ENCODE measurements around the gene SPATA13. TPM values are rescaled to one million over a fixed set of nuclear protein-coding genes. Genes with fewer than 3 reads are reported as not detected.
A peak's percentile ranks its signal among the peaks of the same experiment; 100 is the strongest.

Gene SPATA13
- total and polyA plus RNA-seq, 4 donors = 29.7 to 41.3 (median 31.8) TPM

GRCh38 chr13:24124789-24125476 lies 35.6 kb upstream of the SPATA13 start:
- WGBS (ENCODE audit: insufficient coverage) = 59% methylated on average over 7 of the region's 9 CpGs
- Histone ChIP-seq H3K4me3 (ENCODE audit: low read depth, low read length) (no peak overlapping the region), H3K4me1 (ENCODE audit: control insufficient read depth, insufficient read depth, low read length) (peaks cover 9% of the 10 kb centered on the region), H3K27ac (ENCODE audit: low read depth, low read length) (no peak overlapping the region), H3K9me3 (ENCODE audit: control insufficient read depth, insufficient read depth, low read length) (no peaks in the 10 kb centered on the region), H3K36me3 (ENCODE audit: control insufficient read depth, insufficient read depth, low read length) (no peaks in the 10 kb centered on the region), H3K27me3 (ENCODE audit: control insufficient read depth, insufficient read depth, low read length) (no peaks in the 10 kb centered on the region)
- no peak for DNase-seq (ENCODE audit: low read depth in 4 of 6, low spot score in 6 of 6)

- Histone ChIP-seq H3K4me3 (ENCODE audit: low read depth, low read length) (no peak overlapping the region), H3K27me3 (ENCODE audit: control insufficient read depth, insufficient read depth, low read length) (no peaks in the 10 kb centered on the region), H3K4me1 (ENCODE audit: control insufficient read depth, insufficient read depth, low read length) (peaks cover 6% of the 10 kb centered on the region), H3K36me3 (ENCODE audit: control insufficient read depth, insufficient read depth, low read length) (no peaks in the 10 kb centered on the region), H3K27ac (ENCODE audit: low read depth, low read length) (no peak overlapping the region), H3K9me3 (ENCODE audit: control insufficient read depth, insufficient read depth, low read length) (no peaks in the 10 kb centered on the region)
- DNase-seq (ENCODE audit: low read depth in 4 of 6, low spot score in 6 of 6) = no peak
- no CpG with 5 or more reads among the region's 2 CpGs for WGBS (ENCODE audit: insufficient coverage)
These were observed 33.3 kb upstream of the SPATA13 start for GRCh38 chr13:24127116-24127631.

GRCh38 chr13:24128112-24128511 lies 32.4 kb upstream of the SPATA13 start:
- peaks cover 6% of the 10 kb centered on the region for H3K4me1 ChIP-seq (ENCODE audit: control insufficient read depth, insufficient read depth, low read length)
- H3K27ac ChIP-seq (ENCODE audit: low read depth, low read length) = no peak overlapping the region
- no peak overlapping the region for H3K4me3 ChIP-seq (ENCODE audit: low read depth, low read length)
- 91% methylated on average over 4 of the region's 5 CpGs for WGBS (ENCODE audit: insufficient coverage)
- H3K36me3 ChIP-seq (ENCODE audit: control insufficient read depth, insufficient read depth, low read length) = no peaks in the 10 kb centered on the region
- no peaks in the 10 kb centered on the region for H3K9me3 ChIP-seq (ENCODE audit: control insufficient read depth, insufficient read depth, low read length)
- DNase-seq (ENCODE audit: low read depth in 4 of 6, low spot score in 6 of 6) = no peak
- H3K27me3 ChIP-seq (ENCODE audit: control insufficient read depth, insufficient read depth, low read length) = no peaks in the 10 kb centered on the region

DNA sequence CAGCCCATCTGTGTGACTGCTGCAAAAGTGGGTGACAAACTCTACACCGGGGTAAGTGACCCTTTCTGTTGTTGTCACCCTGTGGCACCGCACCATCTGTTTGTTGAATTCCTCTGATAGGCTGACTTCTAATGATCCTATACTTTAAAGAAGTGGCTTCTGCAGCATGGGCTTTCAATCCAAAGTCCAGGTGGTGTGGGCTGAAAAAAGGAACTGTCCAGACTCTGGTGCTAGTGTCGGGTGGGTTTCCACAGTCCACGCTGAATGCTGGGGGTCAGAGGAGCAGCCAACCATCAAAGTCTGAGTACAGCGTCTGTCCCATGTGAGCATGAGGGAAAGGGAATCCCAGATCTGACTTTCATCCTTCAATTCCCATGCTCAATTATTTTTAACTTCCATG lies 31.6 kb upstream of the SPATA13 start:
- Histone ChIP-seq H3K9me3 (ENCODE audit: control insufficient read depth, insufficient read depth, low read length) (no peaks in the 10 kb centered on the region), H3K36me3 (ENCODE audit: control insufficient read depth, insufficient read depth, low read length) (no peaks in the 10 kb centered on the region), H3K4me1 (ENCODE audit: control insufficient read depth, insufficient read depth, low read length) (peaks cover 6% of the 10 kb centered on the region), H3K27me3 (ENCODE audit: control insufficient read depth, insufficient read depth, low read length) (no peaks in the 10 kb centered on the region), H3K27ac (ENCODE audit: low read depth, low read length) (no peak overlapping the region), H3K4me3 (ENCODE audit: low read depth, low read length) (no peak overlapping the region)
- WGBS (ENCODE audit: insufficient coverage) = 83% methylated on average over 4 of the region's 5 CpGs
- DNase-seq (ENCODE audit: low read depth in 4 of 6, low spot score in 6 of 6) = no peak

DNA sequence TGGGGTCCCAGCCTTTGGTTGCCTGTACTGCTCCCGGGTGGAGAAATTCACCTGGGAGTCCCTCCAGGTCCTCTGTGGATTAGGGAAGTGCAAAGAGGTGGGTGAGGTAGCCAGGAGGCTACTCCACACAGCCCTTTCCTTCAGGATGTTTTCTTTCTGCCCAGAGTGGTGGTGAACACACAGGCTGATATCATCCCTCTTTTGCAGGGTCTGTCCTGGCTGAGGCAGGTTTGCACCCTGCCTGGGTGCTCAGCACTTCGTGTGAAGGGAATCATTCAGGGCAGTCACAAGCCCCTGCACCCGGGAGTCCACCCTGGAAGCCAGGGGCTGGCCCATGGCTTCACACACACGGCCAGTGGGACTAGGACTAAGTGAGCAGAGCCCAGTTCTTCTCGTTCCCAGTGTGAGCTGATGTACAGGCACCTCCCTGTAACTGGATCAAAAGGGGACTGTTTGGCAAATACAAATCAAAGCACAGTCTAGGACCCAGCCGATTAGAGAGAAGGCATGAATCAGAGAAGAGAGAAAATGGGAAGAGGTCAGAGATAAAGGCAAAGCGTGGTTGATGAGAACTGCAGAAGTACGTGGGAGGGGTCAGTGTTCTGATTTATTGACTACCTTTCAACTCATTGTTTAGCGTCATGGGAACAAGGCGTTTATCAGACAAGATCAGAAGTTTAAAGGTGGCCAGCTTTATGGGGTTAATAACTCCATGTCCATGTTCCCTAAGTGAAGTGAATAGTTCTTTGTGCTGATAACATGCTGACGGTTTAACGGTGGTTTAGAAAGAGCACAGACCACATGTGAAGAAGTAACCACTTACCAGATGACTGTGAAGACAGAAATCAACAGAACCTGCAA lies 30.4 kb upstream of the SPATA13 start:
- peaks cover 9% of the 10 kb centered on the region for H3K4me1 ChIP-seq (ENCODE audit: control insufficient read depth, insufficient read depth, low read length)
- WGBS (ENCODE audit: insufficient coverage) = 19% methylated on average over 7 of the region's 12 CpGs
- no peaks in the 10 kb centered on the region for H3K36me3 ChIP-seq (ENCODE audit: control insufficient read depth, insufficient read depth, low read length)
- H3K27me3 ChIP-seq (ENCODE audit: control insufficient read depth, insufficient read depth, low read length) = no peaks in the 10 kb centered on the region
- H3K4me3 ChIP-seq (ENCODE audit: low read depth, low read length) = no peak overlapping the region
- no peak for DNase-seq (ENCODE audit: low read depth in 4 of 6, low spot score in 6 of 6)
- H3K9me3 ChIP-seq (ENCODE audit: control insufficient read depth, insufficient read depth, low read length) = no peaks in the 10 kb centered on the region
- no peak overlapping the region for H3K27ac ChIP-seq (ENCODE audit: low read depth, low read length)

DNA sequence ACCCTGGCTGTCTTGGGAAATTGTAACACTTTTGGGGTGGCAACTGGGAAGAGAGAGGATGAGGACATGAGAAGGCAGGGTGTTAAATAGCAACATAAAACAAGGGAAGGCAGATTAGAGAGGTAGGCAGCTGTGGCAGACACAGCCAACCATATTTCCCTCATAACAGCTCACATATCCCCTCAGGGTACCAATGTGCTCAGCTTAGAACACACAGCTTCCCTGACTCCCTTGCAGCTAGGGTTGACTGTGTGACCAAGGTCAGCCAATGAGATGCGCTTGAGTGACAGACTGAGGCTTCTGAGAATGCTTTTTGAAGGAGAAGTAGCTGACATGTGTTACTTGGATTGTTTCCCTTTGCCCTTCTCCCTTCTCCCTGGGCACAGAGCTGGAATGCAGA lies 28.8 kb upstream of the SPATA13 start:
- no peaks in the 10 kb centered on the region for H3K27me3 ChIP-seq (ENCODE audit: control insufficient read depth, insufficient read depth, low read length)
- no peaks in the 10 kb centered on the region for H3K9me3 ChIP-seq (ENCODE audit: control insufficient read depth, insufficient read depth, low read length)
- no peak for DNase-seq (ENCODE audit: low read depth in 4 of 6, low spot score in 6 of 6)
- WGBS (ENCODE audit: insufficient coverage) = no CpG with 5 or more reads among the region's 1 CpG
- no peak overlapping the region for H3K27ac ChIP-seq (ENCODE audit: low read depth, low read length)
- H3K4me3 ChIP-seq (ENCODE audit: low read depth, low read length) = no peak overlapping the region
- peaks cover 9% of the 10 kb centered on the region for H3K4me1 ChIP-seq (ENCODE audit: control insufficient read depth, insufficient read depth, low read length)
- H3K36me3 ChIP-seq (ENCODE audit: control insufficient read depth, insufficient read depth, low read length) = no peaks in the 10 kb centered on the region

GRCh38 chr13:24133021-24133795 lies 27.3 kb upstream of the SPATA13 start:
- DNase-seq (ENCODE audit: low read depth in 4 of 6, low spot score in 6 of 6) = no peak
- 85% methylated on average over 7 of the region's 7 CpGs for WGBS (ENCODE audit: insufficient coverage)
- peaks cover 9% of the 10 kb centered on the region for H3K4me1 ChIP-seq (ENCODE audit: control insufficient read depth, insufficient read depth, low read length)
- H3K36me3 ChIP-seq (ENCODE audit: control insufficient read depth, insufficient read depth, low read length) = no peaks in the 10 kb centered on the region
- no peaks in the 10 kb centered on the region for H3K27me3 ChIP-seq (ENCODE audit: control insufficient read depth, insufficient read depth, low read length)
- H3K9me3 ChIP-seq (ENCODE audit: control insufficient read depth, insufficient read depth, low read length) = no peaks in the 10 kb centered on the region
- H3K4me3 ChIP-seq (ENCODE audit: low read depth, low read length) = no peak overlapping the region
- H3K27ac ChIP-seq (ENCODE audit: low read depth, low read length) = no peak overlapping the region

DNA sequence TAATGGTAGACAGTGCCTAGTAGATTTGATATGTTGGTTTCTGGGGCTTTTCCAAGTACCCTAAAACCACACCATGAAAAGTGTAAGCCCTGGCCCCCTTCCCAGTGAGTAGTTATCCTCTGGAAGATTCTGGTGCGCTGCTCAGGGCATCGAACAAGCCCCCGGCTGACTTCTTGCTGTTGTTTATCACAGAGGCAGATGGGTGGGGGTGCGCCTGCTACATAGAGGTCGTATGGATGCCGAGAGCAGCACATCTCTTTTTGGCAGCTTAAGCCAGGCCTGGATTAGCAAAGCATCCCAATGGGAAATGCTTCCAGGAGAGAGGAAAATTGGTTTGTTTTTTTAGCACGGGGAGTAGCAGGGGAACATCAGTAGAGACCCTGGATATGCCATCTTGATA lies 26.3 kb upstream of the SPATA13 start:
- WGBS (ENCODE audit: insufficient coverage) = 45% methylated on average over 7 of the region's 7 CpGs
- Histone ChIP-seq H3K27ac (ENCODE audit: low read depth, low read length) (no peak overlapping the region), H3K36me3 (ENCODE audit: control insufficient read depth, insufficient read depth, low read length) (no peaks in the 10 kb centered on the region), H3K4me1 (ENCODE audit: control insufficient read depth, insufficient read depth, low read length) (peaks cover 9% of the 10 kb centered on the region), H3K9me3 (ENCODE audit: control insufficient read depth, insufficient read depth, low read length) (no peaks in the 10 kb centered on the region), H3K4me3 (ENCODE audit: low read depth, low read length) (no peak overlapping the region), H3K27me3 (ENCODE audit: control insufficient read depth, insufficient read depth, low read length) (no peaks in the 10 kb centered on the region)
- DNase-seq (ENCODE audit: low read depth in 4 of 6, low spot score in 6 of 6) = peak in 2 of 6 donors; percentile 42 to 67

GRCh38 chr13:24134757-24135156 lies 25.8 kb upstream of the SPATA13 start:
- DNase-seq (ENCODE audit: low read depth in 4 of 6, low spot score in 6 of 6) = no peak
- H3K4me1 ChIP-seq (ENCODE audit: control insufficient read depth, insufficient read depth, low read length) = peaks cover 7% of the 10 kb centered on the region
- no peak overlapping the region for H3K4me3 ChIP-seq (ENCODE audit: low read depth, low read length)
- no peaks in the 10 kb centered on the region for H3K9me3 ChIP-seq (ENCODE audit: control insufficient read depth, insufficient read depth, low read length)
- no peaks in the 10 kb centered on the region for H3K27me3 ChIP-seq (ENCODE audit: control insufficient read depth, insufficient read depth, low read length)
- WGBS (ENCODE audit: insufficient coverage) = 81% methylated on average over 5 of the region's 6 CpGs
- H3K36me3 ChIP-seq (ENCODE audit: control insufficient read depth, insufficient read depth, low read length) = no peaks in the 10 kb centered on the region
- no peak overlapping the region for H3K27ac ChIP-seq (ENCODE audit: low read depth, low read length)

Measured in spinal cord (tissue), 10 donors.